Hepatocyte (in vitro differentiated cells): Measurements from ENCODE around the gene POLR2H. TPM values are rescaled to one million over a fixed set of nuclear protein-coding genes. Genes with fewer than 3 reads are reported as not detected.
A peak's percentile ranks its signal among the peaks of the same experiment; 100 is the strongest.

Source experiments
- DNase-seq: peaks from one replicate; pipeline ENCODE4 v3.0.0-alpha.2; 2016; ENCODE audit warnings: low spot score
- H2AFZ ChIP-seq: fragments of 200-600 bp; sonication (generic); 2 replicates; pipeline ENCODE4 v1.6.0; 2016; ENCODE audit warnings: antibody characterized with exemption, mild to moderate bottlenecking
- H3K27ac ChIP-seq: fragments of 200-600 bp; sonication (generic); 2 replicates; pipeline ENCODE4 v1.5.1; 2016; ENCODE audit warnings: mild to moderate bottlenecking
- H3K27me3 ChIP-seq: fragments of 200-600 bp; sonication (generic); 2 replicates; pipeline ENCODE4 v1.6.1; 2016
- H3K36me3 ChIP-seq: fragments of 200-600 bp; sonication (generic); replicated peaks from 2 replicates; pipeline ENCODE4 v1.5.1; 2016; ENCODE audit warnings: low read depth; ENCODE audit not compliant: insufficient read depth
- H3K4me1 ChIP-seq: fragments of 200-600 bp; sonication (generic); 2 replicates; pipeline ENCODE4 v1.5.1; 2016; ENCODE audit warnings: mild to moderate bottlenecking, moderate library complexity; ENCODE audit not compliant: insufficient read depth
- H3K4me2 ChIP-seq: fragments of 200-600 bp; sonication (generic); 2 replicates; pipeline ENCODE4 v1.6.0; 2016
- H3K4me3 ChIP-seq: fragments of 200-600 bp; sonication (generic); 2 replicates; pipeline ENCODE4 v1.5.1; 2016; ENCODE audit warnings: mild to moderate bottlenecking
- H3K79me2 ChIP-seq: fragments of 200-600 bp; sonication (generic); 2 replicates; pipeline ENCODE4 v1.6.0; 2017; ENCODE audit warnings: mild to moderate bottlenecking
- H3K9me2 ChIP-seq: fragments of 200-600 bp; sonication (generic); replicated peaks from 2 replicates; pipeline ENCODE4 v1.6.0; 2017; ENCODE audit warnings: mild to moderate bottlenecking; ENCODE audit not compliant: insufficient read depth
- H3K9me3 ChIP-seq: fragments of 200-600 bp; sonication (generic); 2 replicates; pipeline ENCODE4 v1.5.1; 2016; ENCODE audit warnings: low read depth, mild to moderate bottlenecking
- H4K20me1 ChIP-seq: fragments of 200-600 bp; sonication (generic); 2 replicates; pipeline ENCODE4 v1.6.0; 2016; ENCODE audit warnings: mild to moderate bottlenecking; ENCODE audit not compliant: insufficient read depth, poor library complexity, severe bottlenecking
- CTCF ChIP-seq: fragments of 200-600 bp; sonication (generic); IDR thresholded peaks from 2 replicates; pipeline ENCODE4 v1.5.1; 2016; ENCODE audit warnings: antibody characterized with exemption, mild to moderate bottlenecking; ENCODE audit not compliant: poor library complexity
- EZH2 ChIP-seq: fragments of 200-600 bp; sonication (generic); IDR thresholded peaks from 2 replicates; pipeline ENCODE4 v1.6.1; 2016; ENCODE audit warnings: antibody characterized with exemption, mild to moderate bottlenecking, borderline replicate concordance
- EZH2phosphoT487 ChIP-seq: fragments of 200-600 bp; sonication (generic); IDR thresholded peaks from one replicate; pipeline ENCODE4 v1.6.1; 2018; ENCODE audit warnings: antibody characterized with exemption, mild to moderate bottlenecking, low read depth, moderate library complexity; ENCODE audit not compliant: unreplicated experiment, severe bottlenecking
- WGBS: methylation state at CpG from one replicate; pipeline ENCODE4 v1.1.6; 2016; ENCODE audit warnings: low lambda C conversion rate; ENCODE audit errors: missing lambda C conversion rate; 5-methylcytosine and 5-hydroxymethylcytosine counted together
- polyA plus RNA-seq: library from polyadenylated mRNA; unstranded; fragments of >200 nt; fragmentation: Nextera tagmentation; extraction: Ambion mirVana; gene quantifications from 2 replicates; pipeline ENCODE4 v1.2.1, GENCODE V29; 2016
- total RNA-seq: library from RNA; depleted of rRNA; stranded (reverse); fragments of >200 nt; gene quantifications from 2 replicates; pipeline ENCODE4 v1.2.3, GENCODE V29; 2014

Gene POLR2H
- total and polyA plus RNA-seq, 2 experiments from 2014 or later: 106 to 125 TPM

- peaks cover 12% of the 10 kb centered on the region for H3K4me1 ChIP-seq
- H3K27ac ChIP-seq: no peak overlapping the region
- H3K9me2 ChIP-seq: no peaks in the 10 kb centered on the region
- 95% methylated on average over 12 of the region's 12 CpGs for WGBS
- H3K4me2 ChIP-seq: no peak overlapping the region
- no peak for DNase-seq
- H3K27me3 ChIP-seq: no peaks in the 10 kb centered on the region
- no peaks in the 10 kb centered on the region for H3K9me3 ChIP-seq
- H3K79me2 ChIP-seq: peaks cover 22% of the 10 kb centered on the region
- H3K4me3 ChIP-seq: no peak overlapping the region
- no peaks in the 10 kb centered on the region for H3K36me3 ChIP-seq
- TF ChIP-seq EZH2phosphoT487 (no peak), CTCF (no peak)
- no peaks in the 10 kb centered on the region for H4K20me1 ChIP-seq
- H2AFZ ChIP-seq: no peak overlapping the region
These were observed 3.3 kb upstream of the POLR2H start for GRCh38 chr3:184358124-184358767.

- no peak for DNase-seq
- no peak for TF ChIP-seq CTCF
- TF ChIP-seq EZH2: no peak
- no peak for TF ChIP-seq EZH2phosphoT487
- Histone ChIP-seq H3K4me1 (peaks cover 15% of the 10 kb centered on the region), H3K27me3 (no peaks in the 10 kb centered on the region), H3K79me2 (peaks cover 27% of the 10 kb centered on the region), H2AFZ (no peak overlapping the region), H3K4me3 (no peak overlapping the region), H3K36me3 (no peaks in the 10 kb centered on the region), H3K9me3 (no peaks in the 10 kb centered on the region), H3K9me2 (no peaks in the 10 kb centered on the region), H3K27ac (no peak overlapping the region), H3K4me2 (no peak overlapping the region), H4K20me1 (no peaks in the 10 kb centered on the region)
- WGBS: 87% methylated on average over 13 of the region's 14 CpGs
These were observed 2.6 kb upstream of the POLR2H start for GRCh38 chr3:184358921-184359350.

- Histone ChIP-seq H3K9me2 (no peaks in the 10 kb centered on the region), H3K4me3 (no peak overlapping the region), H3K4me1 (peaks cover 21% of the 10 kb centered on the region), H3K4me2 (peak overlapping the region; percentile 98), H3K9me3 (no peaks in the 10 kb centered on the region), H3K79me2 (peaks cover 34% of the 10 kb centered on the region), H4K20me1 (no peaks in the 10 kb centered on the region), H2AFZ (no peak overlapping the region), H3K27me3 (no peaks in the 10 kb centered on the region), H3K27ac (no peak overlapping the region), H3K36me3 (no peaks in the 10 kb centered on the region)
- DNase-seq: no peak
- TF ChIP-seq EZH2 (no peak), EZH2phosphoT487 (no peak), CTCF (no peak)
- 81% methylated on average over 5 of the region's 9 CpGs for WGBS
These were observed 1.9 kb upstream of the POLR2H start for GRCh38 chr3:184359610-184360009.
